Stimulated activated CD8-positive, alpha-beta memory T cell treated with anti-CD3 and anti-CD28 coated beads, Interleukin-4, amount 100 ng/mL, for 4 hours (primary cell): ENCODE data around the gene RAP1GAP2.

Source experiments
- DNase-seq, 2 donors: peaks; one replicate each; pipeline ENCODE4 v3.0.0-alpha.2; 2020; ENCODE audit warnings: low read depth in 2 of 2, low spot score in 1 of 2

RAP1GAP2 gene

GRCh38 chr17:2909175-2909845 is 113.1 kb downstream of the RAP1GAP2 start:
- DNase-seq, result no peak

GRCh38 chr17:2909846-2910234 is 113.6 kb downstream of the RAP1GAP2 start:
- no peak for DNase-seq

- no peak for DNase-seq
These were observed 115.0 kb downstream of the RAP1GAP2 start for GRCh38 chr17:2911035-2911754.

GRCh38 chr17:2911755-2912111 is 115.5 kb downstream of the RAP1GAP2 start:
- DNase-seq, result no peak

GRCh38 chr17:2912754-2913153 is 116.5 kb downstream of the RAP1GAP2 start:
- no peak for DNase-seq

- DNase-seq, result no peak
These were observed 120.2 kb downstream of the RAP1GAP2 start for GRCh38 chr17:2916461-2916860.

- no peak for DNase-seq
These were observed 125.2 kb downstream of the RAP1GAP2 start for GRCh38 chr17:2921443-2921842.

GRCh38 chr17:2924211-2924610 is 128.0 kb downstream of the RAP1GAP2 start:
- DNase-seq, result no peak

GRCh38 chr17:2925011-2925410 is 128.8 kb downstream of the RAP1GAP2 start:
- DNase-seq, result no peak

- no peak for DNase-seq
These were observed 129.9 kb downstream of the RAP1GAP2 start for GRCh38 chr17:2926019-2926650.

- DNase-seq, result no peak
These were observed 132.2 kb downstream of the RAP1GAP2 start for GRCh38 chr17:2928294-2928890.

GRCh38 chr17:2929881-2930533 is 133.8 kb downstream of the RAP1GAP2 start:
- DNase-seq, result no peak

GRCh38 chr17:2931876-2932275 is 135.6 kb downstream of the RAP1GAP2 start:
- no peak for DNase-seq

GRCh38 chr17:2932946-2933345 is 136.7 kb downstream of the RAP1GAP2 start:
- no peak for DNase-seq

- no peak for DNase-seq
These were observed 137.4 kb downstream of the RAP1GAP2 start for GRCh38 chr17:2933606-2934005.

GRCh38 chr17:2935632-2936031 is 139.4 kb downstream of the RAP1GAP2 start:
- DNase-seq, result no peak

- no peak for DNase-seq
These were observed 140.1 kb downstream of the RAP1GAP2 start for GRCh38 chr17:2936351-2936750.

GRCh38 chr17:2936771-2937321 is 140.6 kb downstream of the RAP1GAP2 start:
- no peak for DNase-seq

- DNase-seq, result no peak
These were observed 141.2 kb downstream of the RAP1GAP2 start for GRCh38 chr17:2937331-2938003.

- DNase-seq, result no peak
These were observed 143.6 kb downstream of the RAP1GAP2 start for GRCh38 chr17:2939714-2940351.
